KMS-11 (cell line): ENCODE results near the gene COBL.

Experiments
- H2AFZ ChIP-seq: fragments of 200-600 bp; sonication (generic); 2 replicates; pipeline ENCODE4 v1.6.1; 2016; ENCODE audit warnings: antibody characterized with exemption, mixed run types, low read depth
- H3K27ac ChIP-seq: fragments of 200-600 bp; sonication (generic); 2 replicates; pipeline ENCODE4 v1.6.1; 2016; ENCODE audit warnings: mild to moderate bottlenecking, mixed run types
- H3K27me3 ChIP-seq: fragments of 200-600 bp; sonication (generic); 2 replicates; pipeline ENCODE4 v1.6.1; 2017; ENCODE audit warnings: mild to moderate bottlenecking, low read depth, mixed run types, moderate library complexity; ENCODE audit not compliant: insufficient read depth
- H3K36me3 ChIP-seq: fragments of 200-600 bp; sonication (generic); 2 replicates; pipeline ENCODE4 v1.6.1; 2017; ENCODE audit warnings: mild to moderate bottlenecking, mixed run types; ENCODE audit not compliant: insufficient read depth
- H3K4me1 ChIP-seq: fragments of 200-600 bp; sonication (generic); 2 replicates; pipeline ENCODE4 v1.6.1; 2016; ENCODE audit warnings: mild to moderate bottlenecking, low read depth, mixed run types; ENCODE audit not compliant: poor library complexity, severe bottlenecking
- H3K4me2 ChIP-seq: fragments of 200-600 bp; sonication (generic); 2 replicates; pipeline ENCODE4 v1.7.0; 2016; ENCODE audit warnings: mild to moderate bottlenecking, mixed run types
- H3K4me3 ChIP-seq: fragments of 200-600 bp; sonication (generic); IDR thresholded peaks from 2 replicates; pipeline ENCODE4 v1.6.1; 2017; ENCODE audit warnings: low read depth, low read length, mixed read lengths; ENCODE audit not compliant: insufficient read depth
- H3K79me2 ChIP-seq: fragments of 200-600 bp; sonication (generic); 2 replicates; pipeline ENCODE4 v1.6.1; 2016; ENCODE audit warnings: low read depth, mixed run types; ENCODE audit not compliant: insufficient read depth
- H3K9ac ChIP-seq: fragments of 200-600 bp; sonication (generic); 2 replicates; pipeline ENCODE4 v1.6.1; 2016; ENCODE audit warnings: mild to moderate bottlenecking, mixed run types
- H4K20me1 ChIP-seq: fragments of 200-600 bp; sonication (generic); 2 replicates; pipeline ENCODE4 v1.6.1; 2016; ENCODE audit warnings: mild to moderate bottlenecking, mixed run types; ENCODE audit not compliant: insufficient read depth
- CTCF ChIP-seq: fragments of 200-600 bp; sonication (generic); conservative IDR thresholded peaks from 2 replicates; pipeline ENCODE4 v1.6.1; 2017; ENCODE audit warnings: low read depth, mild to moderate bottlenecking, antibody characterized with exemption, low read length, moderate library complexity, mixed read lengths

The COBL gene

GRCh38 chr7:51351661-51352060 is 35.1 kb upstream of the COBL start:
- Histone ChIP-seq H3K79me2 (no peaks in the 10 kb centered on the region), H3K4me1 (no peaks in the 10 kb centered on the region), H3K4me3 (no peak overlapping the region), H3K27me3 (no peaks in the 10 kb centered on the region), H4K20me1 (no peaks in the 10 kb centered on the region), H3K27ac (no peak overlapping the region), H2AFZ (no peak overlapping the region), H3K36me3 (no peaks in the 10 kb centered on the region), H3K9ac (no peak overlapping the region), H3K4me2 (no peak overlapping the region)
- no peak for TF ChIP-seq CTCF

GRCh38 chr7:51350546-51350896 is 33.9 kb upstream of the COBL start:
- H3K27ac ChIP-seq: no peak overlapping the region

GRCh38 chr7:51349820-51350545 is 33.4 kb upstream of the COBL start:
- Histone ChIP-seq H3K4me1 (no peaks in the 10 kb centered on the region), H4K20me1 (no peaks in the 10 kb centered on the region), H3K9ac (no peak overlapping the region), H2AFZ (no peak overlapping the region), H3K4me2 (no peak overlapping the region), H3K36me3 (no peaks in the 10 kb centered on the region), H3K27me3 (no peaks in the 10 kb centered on the region), H3K27ac (no peak overlapping the region), H3K79me2 (no peaks in the 10 kb centered on the region), H3K4me3 (no peak overlapping the region)
- TF ChIP-seq CTCF: no peak

More at GRCh38 chr7:51350546-51350896, 33.9 kb upstream of the COBL start:
- Histone ChIP-seq H3K9ac (no peak overlapping the region), H3K79me2 (no peaks in the 10 kb centered on the region), H3K4me2 (no peak overlapping the region), H3K36me3 (no peaks in the 10 kb centered on the region), H2AFZ (no peak overlapping the region), H4K20me1 (no peaks in the 10 kb centered on the region), H3K27me3 (no peaks in the 10 kb centered on the region), H3K4me1 (no peaks in the 10 kb centered on the region), H3K4me3 (no peak overlapping the region)
- TF ChIP-seq CTCF: no peak

- Histone ChIP-seq H3K4me2 (no peak overlapping the region), H3K9ac (no peak overlapping the region), H3K4me3 (no peak overlapping the region), H4K20me1 (no peaks in the 10 kb centered on the region), H3K36me3 (no peaks in the 10 kb centered on the region), H3K79me2 (no peaks in the 10 kb centered on the region), H3K27ac (no peak overlapping the region), H2AFZ (no peak overlapping the region), H3K4me1 (no peaks in the 10 kb centered on the region), H3K27me3 (no peaks in the 10 kb centered on the region)
- no peak for TF ChIP-seq CTCF
Observed at GRCh38 chr7:51346126-51346525, 29.5 kb upstream of the COBL start.
